Ovary (tissue), 3 donors: Measurements from ENCODE around the gene ROM1.

Experiments used
- EP300 ChIP-seq: sonication (generic); formaldehyde crosslinking; IDR thresholded peaks from one replicate; pipeline ENCODE4 v1.6.1; 2017; ENCODE audit warnings: antibody characterized with exemption
- POLR2A ChIP-seq: fragments of 450-650 bp; IDR thresholded peaks from one replicate; pipeline ENCODE4 v1.6.1; 2017; ENCODE audit warnings: antibody characterized with exemption, mild to moderate bottlenecking, moderate library complexity
- TF ChIP-seq, protein P1 (sequence below), 3 donors: fragments of 450-650 bp in 2 of 3; fragments of 200-600 bp in 1 of 3; IDR thresholded peaks; one replicate each; pipeline versions ENCODE4 v1.5.1 to v1.8.0; 2016 to 2022; ENCODE audit warnings: antibody characterized with exemption in 3 of 3, mild to moderate bottlenecking in 1 of 3
- donor health status: DM: no; HTN: no; CAD: no.

DNA sequence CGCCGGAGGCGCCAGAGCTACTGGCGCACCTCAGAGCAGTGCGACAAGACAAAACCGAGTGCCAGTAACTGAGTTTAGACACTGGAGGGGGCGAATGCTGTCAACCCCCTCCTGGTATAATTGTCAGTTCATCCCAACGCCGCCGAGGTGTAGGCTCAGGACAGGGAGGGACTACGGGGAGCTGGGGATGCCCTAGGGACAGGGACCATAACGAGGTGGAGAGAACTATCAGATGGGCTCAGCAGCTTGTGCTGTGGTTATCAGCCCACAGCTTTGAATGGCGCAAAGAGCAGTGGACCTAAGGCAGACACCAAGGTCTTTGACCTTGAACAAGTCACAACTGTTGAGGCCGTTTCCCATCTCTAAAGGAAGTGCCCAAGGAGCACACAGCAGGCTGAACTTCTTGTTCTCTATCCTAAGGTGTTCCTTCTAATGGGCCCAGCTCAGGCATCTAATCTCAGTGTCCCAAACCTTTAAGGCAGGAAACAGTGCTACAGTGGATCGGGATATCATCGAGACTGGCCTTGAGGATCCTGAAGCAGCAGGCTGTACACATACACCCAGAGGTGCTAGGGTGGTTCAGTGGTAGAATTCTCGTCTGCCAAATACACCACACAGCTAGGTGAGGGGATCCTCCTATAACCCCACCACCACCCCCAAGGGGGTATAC is 20.8 kb upstream of the ROM1 start:
- TF ChIP-seq, protein P1, sequence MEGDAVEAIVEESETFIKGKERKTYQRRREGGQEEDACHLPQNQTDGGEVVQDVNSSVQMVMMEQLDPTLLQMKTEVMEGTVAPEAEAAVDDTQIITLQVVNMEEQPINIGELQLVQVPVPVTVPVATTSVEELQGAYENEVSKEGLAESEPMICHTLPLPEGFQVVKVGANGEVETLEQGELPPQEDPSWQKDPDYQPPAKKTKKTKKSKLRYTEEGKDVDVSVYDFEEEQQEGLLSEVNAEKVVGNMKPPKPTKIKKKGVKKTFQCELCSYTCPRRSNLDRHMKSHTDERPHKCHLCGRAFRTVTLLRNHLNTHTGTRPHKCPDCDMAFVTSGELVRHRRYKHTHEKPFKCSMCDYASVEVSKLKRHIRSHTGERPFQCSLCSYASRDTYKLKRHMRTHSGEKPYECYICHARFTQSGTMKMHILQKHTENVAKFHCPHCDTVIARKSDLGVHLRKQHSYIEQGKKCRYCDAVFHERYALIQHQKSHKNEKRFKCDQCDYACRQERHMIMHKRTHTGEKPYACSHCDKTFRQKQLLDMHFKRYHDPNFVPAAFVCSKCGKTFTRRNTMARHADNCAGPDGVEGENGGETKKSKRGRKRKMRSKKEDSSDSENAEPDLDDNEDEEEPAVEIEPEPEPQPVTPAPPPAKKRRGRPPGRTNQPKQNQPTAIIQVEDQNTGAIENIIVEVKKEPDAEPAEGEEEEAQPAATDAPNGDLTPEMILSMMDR (IDR thresholded peaks at IDR 0.05): no peak
- TF ChIP-seq EP300 (no peak), POLR2A (no peak)
